Measurements from ENCODE around the gene PAMR1.
"Not testable (repeated sequence)": the region's sequence is repeated elsewhere in the genome, so short reads cannot be mapped to it uniquely, and the experiment has no call there.

PAMR1 gene, protein sequence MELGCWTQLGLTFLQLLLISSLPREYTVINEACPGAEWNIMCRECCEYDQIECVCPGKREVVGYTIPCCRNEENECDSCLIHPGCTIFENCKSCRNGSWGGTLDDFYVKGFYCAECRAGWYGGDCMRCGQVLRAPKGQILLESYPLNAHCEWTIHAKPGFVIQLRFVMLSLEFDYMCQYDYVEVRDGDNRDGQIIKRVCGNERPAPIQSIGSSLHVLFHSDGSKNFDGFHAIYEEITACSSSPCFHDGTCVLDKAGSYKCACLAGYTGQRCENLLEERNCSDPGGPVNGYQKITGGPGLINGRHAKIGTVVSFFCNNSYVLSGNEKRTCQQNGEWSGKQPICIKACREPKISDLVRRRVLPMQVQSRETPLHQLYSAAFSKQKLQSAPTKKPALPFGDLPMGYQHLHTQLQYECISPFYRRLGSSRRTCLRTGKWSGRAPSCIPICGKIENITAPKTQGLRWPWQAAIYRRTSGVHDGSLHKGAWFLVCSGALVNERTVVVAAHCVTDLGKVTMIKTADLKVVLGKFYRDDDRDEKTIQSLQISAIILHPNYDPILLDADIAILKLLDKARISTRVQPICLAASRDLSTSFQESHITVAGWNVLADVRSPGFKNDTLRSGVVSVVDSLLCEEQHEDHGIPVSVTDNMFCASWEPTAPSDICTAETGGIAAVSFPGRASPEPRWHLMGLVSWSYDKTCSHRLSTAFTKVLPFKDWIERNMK

DNA sequence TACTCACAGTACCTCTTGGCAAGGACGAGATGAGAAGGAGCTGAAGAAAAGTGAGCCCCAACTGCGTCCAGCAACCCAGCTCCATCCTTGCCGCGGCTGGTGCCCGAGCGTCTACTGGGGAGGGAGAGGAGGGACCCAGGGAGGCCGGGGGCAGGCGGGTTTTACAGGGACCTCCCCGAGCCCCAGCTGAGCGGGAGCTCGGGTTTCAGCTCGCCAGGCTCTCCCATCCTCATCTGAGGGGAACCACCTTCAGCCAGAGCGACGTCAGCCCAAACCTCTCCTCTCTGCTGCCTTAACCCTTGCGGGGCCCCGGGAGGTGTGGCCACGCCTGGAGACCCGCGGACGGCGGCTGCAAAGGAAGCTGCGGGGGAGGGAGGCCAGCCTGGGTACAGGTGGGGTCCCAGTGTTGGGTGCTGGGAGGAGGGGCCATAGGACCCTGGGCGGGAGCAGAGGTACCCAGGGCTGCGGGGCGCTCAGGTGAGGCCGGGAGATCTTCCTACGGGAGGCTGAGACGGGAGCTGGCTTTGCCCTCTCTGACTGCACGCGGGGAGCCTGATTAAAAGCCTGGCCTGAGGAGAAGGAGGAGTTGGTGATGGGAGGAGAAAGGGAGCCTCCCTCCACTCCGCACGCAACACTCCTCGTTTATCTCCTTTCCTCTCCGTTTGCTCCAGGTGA, at the start of gene PAMR1:
TSS of gene PAMR1 (minus strand) at position 116 of the 675 bp plus-strand sequence. CDS start at position 85, 31 bp downstream.
- DNase-seq: peak; percentile 81

DNA sequence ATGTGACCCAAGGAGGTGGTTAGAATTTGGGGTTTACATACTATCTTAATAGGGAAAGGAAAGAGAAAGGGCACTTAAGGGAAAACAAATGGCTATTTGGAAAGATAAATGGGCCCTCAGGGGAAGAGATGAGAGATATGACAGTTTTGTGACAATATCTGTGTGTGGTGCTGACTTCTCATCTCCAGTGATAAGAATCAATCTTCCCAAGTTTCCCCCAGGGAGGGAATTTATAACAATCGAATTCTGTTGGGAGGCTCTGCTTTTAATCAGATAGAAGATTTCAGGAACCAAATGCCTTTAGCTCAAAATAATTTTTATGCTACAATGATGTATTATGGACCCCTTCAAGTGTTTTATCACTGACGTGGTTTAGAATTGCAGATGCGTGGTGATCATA, 46.3 kb upstream of the PAMR1 start:
- no peak for DNase-seq

DNA sequence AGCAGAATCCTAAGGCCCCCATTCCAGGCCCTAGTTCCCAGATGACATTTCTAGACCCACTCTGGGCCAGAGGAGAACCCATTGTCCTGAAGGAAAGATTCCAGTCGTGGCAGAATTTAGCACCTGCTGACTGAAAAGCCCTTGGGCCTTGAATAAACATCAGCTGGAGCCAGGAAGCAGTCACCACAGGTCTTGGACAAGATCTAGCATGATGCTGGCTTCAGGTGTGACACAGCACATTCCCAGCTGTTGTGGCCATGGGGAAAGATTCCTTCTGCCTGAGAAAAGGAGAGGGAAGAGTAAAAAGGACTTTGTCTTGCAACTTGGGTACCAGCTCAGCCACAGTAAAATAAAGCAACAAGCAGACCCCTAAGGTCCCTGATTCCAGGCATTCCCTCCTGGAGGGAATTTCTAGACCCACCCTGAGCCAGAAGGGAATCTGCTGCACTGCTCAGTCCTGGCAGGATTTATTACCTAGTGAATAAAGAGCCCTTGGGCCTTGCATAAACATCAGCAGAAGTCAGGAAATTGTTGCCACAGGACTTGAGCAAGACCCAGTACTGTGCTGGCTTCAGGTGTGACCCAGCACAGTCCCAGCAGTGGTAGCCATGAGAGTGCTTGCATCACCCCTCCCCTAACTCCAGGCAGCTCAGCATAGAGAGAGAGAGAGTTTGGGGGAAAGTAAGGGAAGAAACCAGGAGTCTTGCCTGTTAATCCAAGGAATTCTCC, 42.5 kb upstream of the PAMR1 start:
- DNase-seq: no peak

DNA sequence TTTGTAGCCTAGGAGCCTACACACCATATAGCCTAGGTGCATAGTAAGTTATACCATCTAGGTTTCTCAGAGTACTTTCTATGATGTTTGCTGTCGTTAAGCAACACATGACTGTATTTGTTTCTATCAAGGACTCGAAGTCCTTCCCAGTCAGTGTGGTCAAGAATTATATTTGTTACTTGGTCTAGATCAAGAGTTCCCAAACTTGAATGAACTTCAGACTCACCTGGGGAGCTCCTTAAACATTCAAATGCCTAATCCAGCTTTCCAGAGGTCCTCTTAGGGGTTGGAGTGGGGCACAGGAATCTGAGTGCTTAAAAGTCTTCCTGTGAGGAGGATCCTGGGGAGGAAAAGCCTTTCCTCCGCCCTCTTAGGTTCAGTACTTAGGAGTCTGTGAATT, 41.5 kb upstream of the PAMR1 start:
- no peak for DNase-seq

DNA sequence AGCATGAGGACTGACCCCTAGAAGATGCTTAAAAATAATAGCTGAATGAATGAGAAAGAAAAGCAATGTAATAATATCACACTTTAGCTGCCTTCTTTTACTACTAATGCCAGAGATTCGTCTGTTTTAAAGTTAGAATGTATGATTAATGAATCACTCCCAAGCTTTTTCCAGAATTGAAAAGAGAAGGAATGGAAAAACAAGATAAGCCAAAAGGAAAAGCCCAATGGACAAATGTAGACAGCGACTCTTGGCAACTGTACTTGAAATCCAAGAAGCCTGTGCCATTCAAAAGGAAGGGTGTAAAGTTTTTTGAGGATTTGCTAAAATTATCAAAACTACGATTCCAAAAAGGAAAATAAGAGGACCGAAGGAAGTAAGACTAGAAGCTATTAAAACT, 40.8 kb upstream of the PAMR1 start:
- no peak for DNase-seq

DNA sequence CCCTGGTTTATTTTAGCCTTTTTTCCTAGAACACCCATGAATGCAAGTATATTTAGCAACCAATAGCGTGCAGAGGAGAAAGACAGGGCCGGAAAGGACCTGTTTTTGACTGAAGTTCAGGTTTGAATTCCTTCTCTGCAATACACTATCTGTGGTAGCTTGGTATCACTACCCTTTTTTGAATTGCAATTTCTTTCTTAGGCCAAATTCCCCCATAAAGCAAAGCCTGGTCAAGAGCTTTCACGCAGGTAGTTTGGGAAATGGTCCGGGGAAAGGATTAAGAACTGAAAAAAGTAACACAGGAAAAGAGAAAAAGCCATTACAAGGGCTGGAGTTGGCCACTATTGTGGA, 38.8 kb upstream of the PAMR1 start:
- no peak for DNase-seq

DNA sequence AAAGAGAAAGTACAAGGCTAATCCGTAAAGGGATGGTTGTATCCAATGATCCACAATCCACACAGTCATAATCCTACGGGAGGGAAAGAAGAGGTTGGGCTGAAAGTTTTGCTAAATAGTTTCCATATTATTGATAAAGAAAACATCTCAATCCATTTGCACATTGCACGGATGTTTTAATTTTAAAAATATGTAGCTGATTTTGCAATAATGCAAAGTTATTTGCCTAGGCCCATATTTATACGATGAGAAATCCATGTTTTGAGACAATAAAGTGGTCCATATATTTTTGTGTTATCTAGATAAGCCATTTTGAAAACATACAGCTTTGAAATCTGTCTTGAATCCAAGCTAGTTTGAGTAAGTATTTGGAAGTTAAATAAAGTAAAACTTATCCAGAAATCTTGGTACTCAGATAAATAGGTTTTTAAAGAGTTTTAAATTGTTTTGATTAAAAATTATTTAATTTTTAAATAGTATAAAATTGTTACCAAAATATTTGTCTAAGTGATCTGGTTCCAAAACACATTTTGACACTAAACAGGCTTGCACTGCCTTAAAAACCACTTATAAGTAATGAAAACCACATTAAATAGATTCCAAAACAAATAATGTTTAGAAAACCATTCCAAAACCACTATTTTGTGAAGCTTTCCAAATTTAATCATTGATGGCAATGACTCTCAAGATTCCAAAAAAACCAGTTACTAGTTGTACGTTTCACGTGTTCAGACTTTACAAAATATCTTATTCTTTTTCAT, 38.2 kb upstream of the PAMR1 start:
- DNase-seq: peak; percentile 76

DNA sequence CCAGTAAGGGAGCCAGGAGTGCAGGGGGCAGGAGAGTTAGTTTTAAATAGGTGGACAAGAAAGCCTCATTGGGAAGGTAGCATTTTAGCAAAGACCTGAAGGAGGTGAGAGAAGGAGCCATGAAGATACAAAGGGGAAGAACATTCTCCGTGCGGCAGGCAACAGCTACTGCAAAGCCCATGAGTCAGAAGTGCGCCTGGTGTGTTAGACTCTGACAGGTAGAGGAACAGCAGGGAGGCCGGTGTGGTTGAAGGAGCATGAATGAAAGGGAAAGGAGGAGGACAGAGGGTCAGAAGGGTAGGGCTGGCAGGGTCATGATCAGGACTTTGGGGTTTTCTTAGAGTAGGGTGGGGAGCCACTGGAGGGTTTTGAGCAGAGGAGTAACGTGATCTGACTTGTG, 34.5 kb upstream of the PAMR1 start:
- DNase-seq: no peak

DNA sequence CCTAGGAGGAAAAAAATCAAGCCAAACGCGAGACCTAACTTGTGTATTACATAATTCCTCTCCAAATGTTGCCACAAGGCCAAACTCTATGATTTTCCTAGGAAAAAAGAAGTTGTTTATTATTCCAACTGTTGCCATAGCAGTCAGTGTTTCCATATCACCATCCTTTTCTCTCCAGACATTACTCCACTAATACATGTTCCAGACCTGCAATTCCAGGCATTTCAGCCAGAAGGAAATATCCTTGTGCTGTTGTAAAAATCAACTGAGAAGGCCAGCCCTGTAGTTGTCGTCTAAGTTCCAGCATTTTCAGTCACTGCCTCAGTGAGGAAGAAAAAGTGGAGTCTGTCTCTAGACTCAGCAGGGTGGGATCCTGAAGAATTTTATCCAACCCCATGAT, 33.1 kb upstream of the PAMR1 start:
- DNase-seq: no peak

DNA sequence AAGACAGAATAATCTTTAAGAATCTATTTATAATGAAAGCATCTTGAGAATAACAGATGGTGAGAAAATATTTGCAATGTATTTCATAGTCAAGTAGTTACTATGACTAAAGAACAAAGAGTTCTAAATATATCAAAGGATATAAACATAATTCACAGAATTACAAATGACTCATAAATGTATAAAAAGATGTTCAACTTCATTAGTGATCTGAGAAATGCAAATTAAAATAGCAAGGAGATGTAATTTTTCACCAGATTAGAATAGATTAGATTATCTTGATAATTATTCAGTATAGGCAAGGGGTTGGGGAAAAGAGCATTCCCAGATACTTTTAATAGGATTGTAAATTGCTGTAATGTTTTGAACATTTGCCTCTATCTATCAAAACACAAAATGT, 30.1 kb upstream of the PAMR1 start:
- no peak for DNase-seq

DNA sequence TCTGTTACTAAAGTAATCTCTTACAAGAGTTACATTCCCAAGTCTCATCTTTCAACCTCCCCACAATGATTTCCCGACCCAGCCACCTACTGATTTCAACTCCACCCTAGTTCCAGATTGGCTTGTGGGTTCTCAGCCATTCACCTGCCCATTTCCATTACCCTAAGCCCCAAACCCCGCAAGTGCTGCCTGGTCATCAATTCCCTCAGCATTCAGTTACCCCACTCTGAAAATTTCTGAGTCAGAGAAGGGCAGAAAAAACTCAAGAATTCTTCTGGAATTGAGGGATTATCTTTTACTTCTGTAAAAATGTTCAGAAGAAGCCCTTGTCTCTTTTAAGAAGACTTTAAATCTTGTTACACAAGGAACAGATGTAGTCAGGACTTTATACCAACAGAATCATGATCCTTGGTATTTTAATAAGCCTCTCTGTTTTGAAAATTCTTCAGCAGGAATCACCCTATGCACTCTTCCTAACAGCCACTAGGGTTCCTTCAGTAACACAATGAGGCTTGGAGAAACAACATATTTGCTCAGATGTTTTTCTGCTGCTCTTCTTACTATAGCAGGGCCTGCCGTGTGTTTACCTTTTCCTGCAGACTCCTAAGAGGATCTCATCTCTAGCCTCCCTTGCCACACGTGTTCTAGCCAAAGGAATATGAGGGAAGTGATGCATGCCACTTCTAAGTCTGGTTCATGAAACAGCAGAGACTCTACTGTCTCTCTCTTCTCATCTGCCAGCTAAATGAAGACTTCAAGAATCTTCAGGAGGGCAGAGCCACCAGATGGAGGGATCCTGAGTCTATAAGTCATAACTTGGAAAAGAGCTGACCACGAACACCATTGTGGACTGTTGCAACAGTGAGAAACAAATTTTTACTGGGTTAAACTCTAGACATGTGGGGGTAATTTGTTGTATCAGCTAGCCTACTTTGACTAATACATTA, 29.3 kb upstream of the PAMR1 start:
- peak; percentile 79 for DNase-seq

DNA sequence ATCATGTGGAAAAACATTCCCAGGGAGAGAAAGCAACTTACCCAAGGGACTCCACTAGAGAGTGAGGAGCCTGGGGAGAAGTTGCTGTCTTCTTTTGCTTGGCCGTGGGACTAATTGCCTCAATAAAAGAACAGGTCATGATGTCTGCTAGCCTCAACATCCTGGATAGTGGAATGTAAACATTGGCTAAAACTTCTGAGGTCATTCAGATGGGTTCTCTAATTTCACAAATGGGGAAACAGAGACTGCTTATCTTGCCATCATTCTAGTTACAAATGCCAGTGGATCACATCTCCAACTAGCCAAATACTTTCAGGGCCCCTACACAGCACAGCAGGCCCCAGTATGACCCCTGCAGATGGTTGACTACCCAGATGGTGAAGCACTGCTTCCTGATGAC, 28.4 kb upstream of the PAMR1 start:
- DNase-seq: peak; percentile 87

DNA sequence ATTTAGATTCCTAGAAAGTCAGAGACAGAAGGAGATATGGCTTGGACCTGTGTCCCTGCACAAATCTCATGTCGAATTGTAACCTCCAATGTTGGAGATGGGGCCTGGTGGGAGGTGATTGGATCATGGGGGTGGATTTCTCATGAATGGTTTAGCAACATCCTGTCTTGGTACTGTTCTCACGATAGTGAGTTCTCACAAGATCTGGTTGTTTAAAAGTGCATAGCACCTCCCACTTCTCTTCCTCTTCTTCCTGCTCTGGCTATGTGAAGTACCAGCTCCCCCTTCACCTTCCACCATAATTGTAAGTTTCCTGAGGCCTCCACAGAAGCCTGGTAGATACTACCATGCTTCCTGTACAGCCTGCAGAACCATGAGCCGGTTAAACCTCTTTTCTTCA, 27.6 kb upstream of the PAMR1 start:
- no peak for DNase-seq

DNA sequence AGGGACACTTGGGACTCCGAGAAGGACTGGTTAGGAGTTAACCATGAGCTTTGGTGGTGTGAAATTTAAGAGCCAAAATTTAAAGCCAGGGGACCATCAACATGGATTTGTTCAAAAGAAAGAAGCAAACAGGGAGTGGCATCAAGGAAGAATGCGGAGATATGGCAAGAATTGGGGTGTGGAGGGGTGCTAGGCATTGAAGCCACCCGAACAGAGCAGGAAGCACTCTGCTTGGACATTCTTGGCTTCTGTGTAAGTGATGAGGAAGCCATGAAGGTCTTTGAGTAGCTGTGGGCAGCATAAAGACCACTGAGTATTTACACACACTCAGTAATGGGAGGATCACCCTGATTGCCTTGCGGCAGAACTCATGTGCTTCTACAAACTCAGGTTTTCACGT, 27.2 kb upstream of the PAMR1 start:
- DNase-seq: no peak

DNA sequence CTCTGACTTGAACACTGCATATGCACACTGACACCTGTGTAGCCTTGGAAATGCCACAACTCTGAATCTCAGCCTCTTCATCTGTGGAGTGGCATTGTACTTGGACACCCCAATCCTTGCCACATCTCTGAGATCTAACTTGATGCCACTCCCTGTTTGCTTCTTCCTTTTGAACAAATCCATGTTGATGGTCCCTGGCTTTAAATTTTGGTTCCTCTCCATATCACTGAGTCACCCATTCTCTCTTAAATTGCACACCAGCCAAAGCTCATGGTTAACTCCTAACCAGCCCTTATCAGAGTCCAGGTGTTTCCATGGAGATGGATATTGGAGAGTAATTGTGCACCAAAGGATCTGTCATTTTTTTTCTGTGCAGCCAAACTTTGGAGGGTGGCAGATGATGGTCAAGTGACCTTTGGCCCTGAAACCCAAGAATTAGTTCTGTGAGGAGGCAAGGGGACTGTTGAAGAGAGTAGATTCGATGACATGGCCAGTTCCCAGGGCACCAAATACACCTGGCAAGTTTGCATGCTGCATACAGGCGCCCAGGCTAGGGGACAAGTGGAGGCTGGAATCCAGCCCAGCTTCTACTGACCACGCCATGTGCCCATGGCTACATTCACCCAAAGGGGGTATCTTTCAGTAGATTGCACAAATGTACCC, 25.1 kb upstream of the PAMR1 start:
- peak; percentile 44 for DNase-seq

DNA sequence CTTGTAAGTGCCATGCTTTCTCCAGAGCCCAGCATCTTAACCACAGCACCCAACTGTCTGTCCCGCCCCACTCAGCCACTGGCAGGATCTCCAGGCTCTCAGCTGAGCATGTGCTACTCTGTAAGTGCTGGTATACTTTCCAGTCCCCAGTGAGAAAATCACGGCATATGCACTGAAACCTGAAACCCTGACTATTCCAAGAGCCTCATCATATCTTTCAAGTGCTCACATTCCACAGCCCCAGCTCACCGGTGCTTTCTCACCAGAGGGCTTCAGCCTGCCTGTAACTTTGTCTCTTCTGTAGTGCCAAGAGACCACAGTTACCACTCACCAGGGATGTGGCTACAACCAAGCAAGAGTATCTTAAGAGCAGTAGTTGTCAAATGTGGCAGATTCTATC, 24.4 kb upstream of the PAMR1 start:
- peak; percentile 98 for DNase-seq

DNA sequence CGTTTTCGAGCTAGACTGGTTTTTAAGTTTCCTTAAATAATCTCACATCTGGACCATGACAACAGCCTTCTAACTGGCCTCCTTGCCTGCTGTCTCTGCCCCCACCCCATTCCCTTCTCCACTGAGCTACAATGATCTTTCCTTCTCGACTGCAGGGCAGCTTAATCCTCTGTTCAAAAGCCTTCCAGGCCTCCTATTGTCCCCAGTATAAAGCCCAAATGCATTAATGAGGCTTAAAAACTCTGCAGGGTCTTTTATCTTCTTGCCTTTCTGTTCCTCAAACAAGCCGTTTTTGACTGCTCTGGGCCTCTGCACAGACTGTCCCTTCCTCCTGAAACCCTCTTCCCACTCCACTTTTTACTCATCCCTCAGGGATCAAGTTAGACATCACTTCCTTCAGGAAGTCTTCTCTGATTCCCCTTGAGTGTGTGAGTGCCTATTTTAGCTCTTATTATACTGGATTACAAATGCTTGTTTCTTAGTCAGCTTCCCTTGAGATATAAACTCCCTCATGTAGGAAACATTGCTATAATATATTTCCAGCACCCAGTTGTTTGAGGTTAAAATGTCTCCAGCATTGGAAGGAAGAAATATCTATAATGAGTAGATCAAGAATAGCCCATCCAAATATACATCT, 23.6 kb upstream of the PAMR1 start:
- peak; percentile 76 for DNase-seq

DNA sequence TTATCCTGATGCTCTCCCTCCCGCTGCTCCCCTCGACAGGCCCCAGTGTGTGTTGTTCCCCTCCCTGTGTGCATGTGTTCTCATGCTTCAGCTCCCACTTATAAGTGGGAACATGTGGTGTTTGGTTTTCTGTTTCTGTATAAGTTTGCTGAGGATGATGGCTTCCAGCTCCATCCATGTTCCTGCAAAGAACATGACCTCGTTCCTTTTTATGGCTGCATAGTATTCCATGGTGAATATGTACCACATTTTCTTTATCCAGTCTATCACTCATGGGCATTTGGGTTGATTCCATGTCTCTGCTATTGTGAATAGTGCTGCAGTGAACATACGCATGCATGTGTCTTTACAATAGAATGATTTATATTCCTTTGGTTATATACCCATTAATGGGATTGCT, 22.6 kb upstream of the PAMR1 start:
- not testable (repeated sequence) for DNase-seq

DNA sequence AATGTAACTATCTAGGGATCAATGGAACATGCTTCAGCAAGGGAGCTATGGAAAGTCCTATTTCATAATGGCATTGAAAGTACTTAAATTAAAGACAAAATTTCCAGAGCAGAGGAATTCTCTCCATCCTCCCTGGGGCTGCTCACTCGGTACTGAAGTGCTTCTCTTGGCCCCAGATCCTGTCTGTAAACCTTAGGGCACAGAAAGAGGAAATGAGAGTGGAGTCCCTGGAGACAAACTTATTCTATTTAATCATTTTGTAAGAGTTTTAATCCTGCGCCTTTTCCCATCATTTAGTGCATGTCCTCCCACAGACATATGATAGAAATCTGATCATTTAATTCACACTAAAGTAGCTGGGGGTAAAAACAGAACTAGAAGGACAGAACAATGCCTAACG, 20.9 kb upstream of the PAMR1 start:
- no peak for DNase-seq

DNA sequence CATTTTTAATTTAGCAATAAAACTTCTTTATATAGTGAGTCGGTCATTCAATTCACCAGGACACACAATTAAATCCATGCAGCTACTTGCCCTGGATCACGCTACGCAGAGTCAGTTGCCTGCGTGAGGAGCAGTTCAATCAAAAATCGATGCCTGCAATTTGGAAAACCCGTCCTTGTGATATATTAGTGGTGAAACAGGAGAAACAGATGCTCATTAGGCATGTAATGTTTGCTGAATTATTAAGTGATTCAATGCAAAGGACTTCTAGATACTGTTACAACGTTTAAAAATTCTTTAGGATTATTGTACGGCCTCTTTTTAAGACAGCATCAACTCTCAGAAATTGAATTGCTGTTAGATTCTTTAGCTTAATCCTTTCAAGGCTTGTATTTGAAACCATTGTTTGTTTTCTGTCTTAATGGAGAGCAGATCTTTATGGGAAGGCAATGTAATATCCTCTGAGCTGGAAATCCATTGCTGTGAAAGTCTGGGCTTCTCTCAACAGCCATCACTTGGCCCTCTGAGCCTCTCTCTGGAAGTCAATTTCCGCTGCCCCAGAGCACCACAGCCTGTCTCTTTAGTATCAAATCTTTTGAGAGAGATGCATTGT, 20.1 kb upstream of the PAMR1 start:
- no peak for DNase-seq

Measured in fibroblast of skin of right biceps (primary cell).